ENCODE data around the gene GPR3.

DNA sequence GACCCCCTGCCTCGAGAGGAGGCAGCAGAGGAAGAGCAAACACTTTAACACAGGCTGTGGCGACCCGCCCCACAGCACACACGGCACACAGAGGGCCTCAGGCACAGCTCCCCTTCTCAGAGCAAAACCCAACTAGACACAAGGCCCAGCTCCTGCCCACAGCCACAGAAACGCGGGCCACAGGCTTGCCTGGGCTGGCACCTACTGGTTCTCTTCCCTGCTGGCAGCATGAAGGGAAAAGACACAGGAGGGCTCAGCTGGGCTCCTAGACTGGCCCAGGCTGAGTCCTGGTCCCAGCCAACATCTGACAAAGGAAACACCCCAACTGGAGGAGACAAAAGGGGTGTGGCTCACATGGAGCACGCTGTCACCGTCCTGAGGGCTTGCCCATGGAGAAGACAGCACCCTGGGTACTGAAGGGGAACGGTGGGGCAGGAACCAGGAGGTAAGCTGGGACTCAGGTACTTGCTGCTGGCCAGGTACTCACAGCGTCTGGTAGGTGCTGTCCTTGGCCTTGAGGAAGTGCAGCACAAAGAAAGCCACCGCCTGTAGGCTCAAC lies 12.8 kb upstream of the GPR3 start:
- no peak for TF ChIP-seq POLR2A (IDR thresholded peaks at IDR 0.05; ENCODE audit: low read length)
- no peak for TF ChIP-seq GATA1 (IDR thresholded peaks at IDR 0.05; ENCODE audit: low read depth, low read length)
